IPS-15b (cell line): ENCODE data around the gene CACNA1B.
"Not testable (repeated sequence)": the region's sequence is repeated elsewhere in the genome, so short reads cannot be mapped to it uniquely, and the experiment has no call there.

Experiments
- H3K27me3 ChIP-seq: one replicate; pipeline ENCODE4 v1.6.1; 2013; ENCODE audit warnings: low read length; ENCODE audit not compliant: control insufficient read depth, insufficient read depth
- H3K36me3 ChIP-seq: one replicate; pipeline ENCODE4 v1.6.1; 2013; ENCODE audit warnings: low read length; ENCODE audit not compliant: control insufficient read depth, insufficient read depth
- H3K4me1 ChIP-seq: one replicate; pipeline ENCODE4 v1.6.1; 2013; ENCODE audit warnings: mild to moderate bottlenecking, low read length; ENCODE audit not compliant: control insufficient read depth, insufficient read depth
- H3K4me3 ChIP-seq: one replicate; pipeline ENCODE4 v1.5.1; 2013; ENCODE audit warnings: low read depth, low read length
- H3K9ac ChIP-seq: one replicate; pipeline ENCODE4 v1.6.1; 2013; ENCODE audit warnings: low read depth, mild to moderate bottlenecking, low read length
- H3K9me3 ChIP-seq: one replicate; pipeline ENCODE4 v1.6.1; 2013; ENCODE audit warnings: mild to moderate bottlenecking, low read length; ENCODE audit not compliant: control insufficient read depth, insufficient read depth

CACNA1B gene

DNA sequence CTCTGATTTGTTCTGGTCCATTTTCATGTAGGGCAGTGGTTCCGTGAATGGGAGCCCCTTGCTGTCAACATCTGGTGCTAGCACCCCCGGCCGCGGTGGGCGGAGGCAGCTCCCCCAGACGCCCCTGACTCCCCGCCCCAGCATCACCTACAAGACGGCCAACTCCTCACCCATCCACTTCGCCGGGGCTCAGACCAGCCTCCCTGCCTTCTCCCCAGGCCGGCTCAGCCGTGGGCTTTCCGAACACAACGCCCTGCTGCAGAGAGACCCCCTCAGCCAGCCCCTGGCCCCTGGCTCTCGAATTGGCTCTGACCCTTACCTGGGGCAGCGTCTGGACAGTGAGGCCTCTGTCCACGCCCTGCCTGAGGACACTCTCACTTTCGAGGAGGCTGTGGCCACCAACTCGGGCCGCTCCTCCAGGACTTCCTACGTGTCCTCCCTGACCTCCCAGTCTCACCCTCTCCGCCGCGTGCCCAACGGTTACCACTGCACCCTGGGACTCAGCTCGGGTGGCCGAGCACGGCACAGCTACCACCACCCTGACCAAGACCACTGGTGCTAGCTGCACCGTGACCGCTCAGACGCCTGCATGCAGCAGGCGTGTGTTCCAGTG lies 244.0 kb downstream of the CACNA1B start:
- Histone ChIP-seq H3K36me3 (peaks cover 9% of the 10 kb centered on the region), H3K9me3 (no peaks in the 10 kb centered on the region), H3K4me3 (no peak overlapping the region)

GRCh38 chr9:138122201-138122600 lies 244.6 kb downstream of the CACNA1B start:
- Histone ChIP-seq H3K9me3 (no peaks in the 10 kb centered on the region), H3K27me3 (no peaks in the 10 kb centered on the region), H3K36me3 (peaks cover 9% of the 10 kb centered on the region), H3K4me3 (no peak overlapping the region), H3K9ac (no peak overlapping the region), H3K4me1 (no peaks in the 10 kb centered on the region)

More for the DNA sequence above, 244.0 kb downstream of the CACNA1B start:
- no peaks in the 10 kb centered on the region for H3K4me1 ChIP-seq
- H3K27me3 ChIP-seq, result no peaks in the 10 kb centered on the region
- no peak overlapping the region for H3K9ac ChIP-seq

- no peaks in the 10 kb centered on the region for H3K4me1 ChIP-seq
Measured at GRCh38 chr9:138122676-138123075, 245.1 kb downstream of the CACNA1B start.

DNA sequence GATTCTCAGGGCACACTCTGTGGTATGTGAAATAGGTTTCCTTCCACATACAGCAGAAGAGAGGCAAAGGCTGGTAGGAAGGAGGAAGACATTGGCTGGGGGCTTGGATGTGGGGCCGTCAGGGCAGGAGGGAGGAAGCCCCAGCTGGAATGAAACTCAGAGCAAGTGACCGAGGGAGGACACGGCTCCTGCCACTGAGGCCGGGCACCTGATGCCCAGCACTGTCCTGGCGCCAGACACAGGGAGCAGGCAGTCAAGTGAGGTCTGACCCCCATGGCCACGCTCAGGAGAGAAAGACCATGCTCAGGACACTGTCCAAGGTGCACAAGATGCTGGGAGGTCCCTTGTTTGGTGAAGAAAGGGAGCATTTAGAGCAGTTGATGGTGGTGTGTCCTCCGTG lies 245.5 kb downstream of the CACNA1B start:
- Histone ChIP-seq H3K4me3 (no peak overlapping the region), H3K9me3 (no peaks in the 10 kb centered on the region), H3K36me3 (peaks cover 9% of the 10 kb centered on the region), H3K9ac (no peak overlapping the region), H3K4me1 (no peaks in the 10 kb centered on the region), H3K27me3 (no peaks in the 10 kb centered on the region)

More at GRCh38 chr9:138122676-138123075, 245.1 kb downstream of the CACNA1B start:
- no peaks in the 10 kb centered on the region for H3K27me3 ChIP-seq
- H3K4me3 ChIP-seq, result no peak overlapping the region
- no peaks in the 10 kb centered on the region for H3K9me3 ChIP-seq
- H3K9ac ChIP-seq, result no peak overlapping the region
- H3K36me3 ChIP-seq, result peaks cover 9% of the 10 kb centered on the region

- H3K27me3 ChIP-seq, H3K36me3 ChIP-seq, H3K4me3 ChIP-seq, H3K9ac ChIP-seq, H3K9me3 ChIP-seq, H3K4me1 ChIP-seq: not testable (repeated sequence)
Measured at GRCh38 chr9:138126090-138126857, 248.7 kb downstream of the CACNA1B start.

- H3K9ac ChIP-seq, H3K4me3 ChIP-seq, H3K9me3 ChIP-seq, H3K36me3 ChIP-seq, H3K27me3 ChIP-seq, H3K4me1 ChIP-seq: not testable (repeated sequence)
Measured at GRCh38 chr9:138126858-138127584, 249.4 kb downstream of the CACNA1B start.

DNA sequence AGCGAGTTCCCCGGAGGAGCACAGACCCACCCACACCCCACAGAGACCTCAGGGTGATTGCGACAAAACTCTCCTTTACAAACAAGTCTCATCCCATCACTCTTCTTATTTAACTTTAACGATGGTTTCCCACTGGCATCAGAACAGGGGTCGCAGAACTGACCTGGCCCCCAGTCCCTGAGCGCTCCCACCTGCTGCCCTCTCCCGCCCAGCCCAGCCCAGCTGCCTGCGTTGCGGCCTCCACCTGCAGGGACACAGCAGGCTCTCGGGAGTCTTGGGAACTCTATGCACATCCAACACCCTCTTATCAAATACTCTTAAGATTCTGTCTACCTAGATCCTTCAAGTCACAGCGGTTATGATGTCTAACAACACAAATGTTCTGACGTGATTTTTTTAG lies 250.4 kb downstream of the CACNA1B start:
- not testable (repeated sequence) for H3K36me3 ChIP-seq, H3K9me3 ChIP-seq, H3K4me3 ChIP-seq, H3K9ac ChIP-seq, H3K27me3 ChIP-seq, H3K4me1 ChIP-seq

- not testable (repeated sequence) for H3K4me3 ChIP-seq, H3K9ac ChIP-seq, H3K27me3 ChIP-seq, H3K4me1 ChIP-seq, H3K36me3 ChIP-seq, H3K9me3 ChIP-seq
Measured at GRCh38 chr9:138129318-138129717, 251.7 kb downstream of the CACNA1B start.

DNA sequence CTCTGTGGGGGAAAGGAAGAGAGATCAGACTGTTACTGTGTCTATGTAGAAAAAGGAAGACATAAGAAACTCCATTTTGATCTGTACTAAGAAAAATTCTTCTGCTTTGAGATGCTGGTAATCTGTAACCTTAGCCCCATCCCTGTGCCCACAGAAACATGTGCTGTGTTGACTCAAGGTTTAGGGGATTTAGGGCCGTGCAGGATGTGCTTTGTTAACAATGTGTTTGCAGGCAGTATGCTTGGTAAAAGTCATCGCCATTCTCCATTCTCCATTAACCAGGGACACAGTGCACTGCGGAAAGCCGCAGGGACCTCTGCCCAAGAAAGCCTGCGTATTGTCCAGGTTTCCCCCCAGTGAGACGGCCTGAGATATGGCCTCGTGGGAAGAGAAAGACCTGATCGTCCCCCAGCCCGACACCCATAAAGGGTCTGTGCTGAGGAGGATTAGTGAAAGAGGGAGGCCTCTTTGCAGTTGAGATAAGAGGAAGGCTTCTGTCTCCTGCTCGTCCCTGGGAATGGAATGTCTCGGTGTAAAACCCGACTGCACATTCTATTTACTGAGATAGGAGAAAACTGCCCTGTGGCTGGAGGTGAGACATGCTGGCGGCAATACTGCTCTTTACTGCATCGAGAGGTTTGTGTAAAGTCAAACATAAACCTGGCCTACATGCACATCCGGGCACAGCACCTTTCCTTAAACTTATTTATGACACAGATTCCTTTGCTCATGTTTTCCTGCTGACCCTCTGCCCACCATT lies 255.5 kb downstream of the CACNA1B start:
- not testable (repeated sequence) for H3K27me3 ChIP-seq, H3K4me1 ChIP-seq, H3K9me3 ChIP-seq, H3K4me3 ChIP-seq, H3K36me3 ChIP-seq, H3K9ac ChIP-seq

GRCh38 chr9:138134581-138134980 lies 257.0 kb downstream of the CACNA1B start:
- not testable (repeated sequence) for H3K9ac ChIP-seq, H3K27me3 ChIP-seq, H3K9me3 ChIP-seq, H3K4me1 ChIP-seq, H3K36me3 ChIP-seq, H3K4me3 ChIP-seq

DNA sequence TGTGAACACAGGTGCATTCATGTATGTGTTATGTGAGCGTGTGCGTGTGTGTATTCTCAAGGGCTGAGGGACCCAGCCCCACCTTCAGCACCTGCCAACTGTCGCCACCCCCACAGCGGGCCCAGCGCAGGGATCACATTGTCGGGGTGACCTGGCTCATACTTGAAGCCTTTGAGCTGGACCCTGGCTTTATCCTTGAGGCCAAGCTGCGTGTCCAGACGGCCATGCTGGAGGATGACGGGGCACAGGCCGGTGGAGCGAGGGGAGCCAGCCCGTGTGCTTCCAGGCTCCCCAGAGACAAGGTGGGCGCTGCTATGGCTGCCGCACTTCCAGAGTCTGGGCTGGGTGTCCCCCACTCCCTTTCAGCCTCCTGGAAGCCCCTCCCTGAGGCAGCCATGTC lies 261.5 kb downstream of the CACNA1B start:
- H3K4me3 ChIP-seq, H3K9me3 ChIP-seq, H3K4me1 ChIP-seq, H3K9ac ChIP-seq, H3K27me3 ChIP-seq, H3K36me3 ChIP-seq: not testable (repeated sequence)
